Naive thymus-derived CD4-positive, alpha-beta T cell (primary cell): ENCODE results near the gene PTBP3. TPM values are rescaled to one million over a fixed set of nuclear protein-coding genes. Genes with fewer than 3 reads are reported as not detected.

Experiments used
- ATAC-seq: fragments of 150-1000 bp; cut with Tn5 transposase; 2 replicates; pipeline ENCODE4 v1.10.0; 2021; ENCODE audit warnings: mild to moderate bottlenecking, moderate library complexity
- CTCF ChIA-PET: fragments of 350-600 bp; sonication (Branson Sonifier 250); formaldehyde crosslinking; loops from one replicate; lab custom pipeline; 2021; ENCODE audit warnings: antibody characterized with exemption; lab: Charles Lee
- POLR2A ChIA-PET: fragments of 350-600 bp; sonication (Branson Sonifier 250); formaldehyde crosslinking; loops from one replicate; lab custom pipeline; 2021; ENCODE audit warnings: antibody characterized with exemption, inconsistent platforms; lab: Charles Lee
- DNase-seq, 9 donors: peaks; one replicate each; pipeline versions ENCODE4 v3.0.0 to v3.0.0-alpha.2; 2020 to 2022; ENCODE audit warnings: mixed read lengths in 1 of 9
- H3K27ac ChIP-seq: one replicate; pipeline ENCODE4 v1.7.0; 2013; ENCODE audit warnings: mild to moderate bottlenecking, low read depth, low read length, moderate library complexity
- H3K27me3 ChIP-seq, 2 donors: one replicate each; pipeline ENCODE4 v1.7.0; 2013; ENCODE audit warnings: low read length in 2 of 2, mild to moderate bottlenecking in 2 of 2, moderate library complexity in 2 of 2; ENCODE audit not compliant: control insufficient read depth in 2 of 2, insufficient read depth in 2 of 2
- H3K36me3 ChIP-seq, 3 experiments: 1 replicate in 2 of 3; 2 replicates in 1 of 3; pipeline ENCODE4 v1.7.0; 2013; ENCODE audit warnings: low read length in 3 of 3, mild to moderate bottlenecking in 3 of 3, moderate library complexity in 1 of 3; ENCODE audit not compliant: insufficient read depth in 3 of 3, control insufficient read depth in 2 of 3
- H3K4me1 ChIP-seq, 2 donors: one replicate each; pipeline ENCODE4 v1.7.0; 2013; ENCODE audit warnings: low read length in 2 of 2, mild to moderate bottlenecking in 2 of 2, moderate library complexity in 1 of 2; ENCODE audit not compliant: control insufficient read depth in 2 of 2, insufficient read depth in 2 of 2
- H3K4me3 ChIP-seq: 2 replicates; pipeline ENCODE4 v1.7.0; 2013; ENCODE audit warnings: mild to moderate bottlenecking, low read length
- H3K9me3 ChIP-seq, 3 experiments: 1 replicate in 2 of 3; 2 replicates in 1 of 3; pipeline ENCODE4 v1.7.0; 2013; ENCODE audit warnings: low read length in 3 of 3; ENCODE audit not compliant: control insufficient read depth in 2 of 3
- H3K27ac Mint-ChIP-seq, 9 donors: one replicate each; pipeline ENCODE4 v1.8.0; 2020 to 2022; ENCODE audit warnings: mixed read lengths in 9 of 9, mild to moderate bottlenecking in 8 of 9, moderate library complexity in 5 of 9, inconsistent platforms in 2 of 9
- H3K27me3 Mint-ChIP-seq, 5 donors: one replicate each; pipeline ENCODE4 v1.8.0; 2021 to 2022; ENCODE audit warnings: mixed read lengths in 5 of 5, mild to moderate bottlenecking in 1 of 5
- H3K36me3 Mint-ChIP-seq, 5 donors: one replicate each; pipeline ENCODE4 v1.8.0; 2020 to 2022; ENCODE audit warnings: mixed read lengths in 5 of 5, mild to moderate bottlenecking in 3 of 5, inconsistent platforms in 1 of 5
- H3K4me1 Mint-ChIP-seq, 7 donors: one replicate each; pipeline ENCODE4 v1.8.0; 2020 to 2022; ENCODE audit warnings: mixed read lengths in 7 of 7, mild to moderate bottlenecking in 3 of 7, inconsistent platforms in 1 of 7
- H3K4me3 Mint-ChIP-seq, 10 donors: one replicate each; pipeline ENCODE4 v1.8.0; 2020 to 2022; ENCODE audit warnings: mild to moderate bottlenecking in 10 of 10, mixed read lengths in 10 of 10, moderate library complexity in 6 of 10, inconsistent platforms in 2 of 10
- H3K9me3 Mint-ChIP-seq, 11 donors: one replicate each; pipeline ENCODE4 v1.8.0; 2020 to 2022; ENCODE audit warnings: mixed read lengths in 11 of 11, mild to moderate bottlenecking in 4 of 11, inconsistent platforms in 1 of 11, moderate library complexity in 1 of 11
- intact Hi-C, 2 donors: fragments of 100-400 bp; cut with micrococcal nuclease; formaldehyde crosslinking; loops; one replicate each; pipeline ENCODE4 v1.15.1; 2023
- polyA plus RNA-seq, 2 donors: library from polyadenylated mRNA; unstranded; fragments of 300-500 nt; fragmentation: Illumina TruSeq; gene quantifications; one replicate each; pipeline ENCODE4 v1.2.3, GENCODE V29; 2021
- total RNA-seq, 6 experiments: library from RNA in 5 of 6; stranded (reverse) in 5 of 6; gene quantifications; 1 replicate in 5 of 6; 2 replicates in 1 of 6; pipeline ENCODE4 v1.2.3 and lab custom pipeline; 2021 to 2026

The PTBP3 gene
- total and polyA plus RNA-seq, 7 experiments from 2014 or later: 28.8 to 148 (median 117) TPM

DNA sequence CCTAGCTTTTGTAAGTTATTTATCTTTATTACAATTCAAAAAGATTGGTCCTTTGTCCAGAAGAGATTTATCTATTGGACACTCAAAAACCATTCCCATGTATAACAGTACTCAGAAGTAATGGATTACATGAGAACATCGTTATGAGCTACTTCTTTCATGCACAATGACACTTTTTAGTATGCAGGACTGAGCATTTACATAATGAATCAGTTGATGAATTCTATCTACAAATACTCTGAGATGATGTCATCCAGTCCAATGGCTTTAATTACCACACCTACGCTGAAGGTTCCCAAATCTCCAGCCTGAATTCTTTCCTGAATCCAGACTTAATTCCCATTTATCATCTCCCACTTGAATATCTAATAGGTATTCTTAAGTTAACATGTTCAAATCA, 75.3 kb downstream of the PTBP3 start:
- no peaks in the 10 kb centered on the region for H3K9me3 ChIP-seq
- ChIA-PET POLR2A (no interaction called here), CTCF (interaction anchor here (1.0 kb wide), 1 partner anchor 30 kb away, joined by 4 read pairs; no protein-coding TSS in a partner anchor)
- peaks cover 14 to 38% (median 28%) of the 10 kb centered on the region in 7 donors for H3K4me1 Mint-ChIP-seq
- no peaks in the 10 kb centered on the region for H3K27me3 ChIP-seq
- no peaks in the 10 kb centered on the region for H3K4me1 ChIP-seq
- DNase-seq (no peak), ATAC-seq (no peak)
- peaks cover 11 to 66% (median 37%) of the 10 kb centered on the region in 5 donors for H3K36me3 Mint-ChIP-seq
- peaks cover 0 to 2% (median 0%) of the 10 kb centered on the region in 3 experiments for H3K36me3 ChIP-seq
- no peak overlapping the region for H3K4me3 Mint-ChIP-seq
- no peak overlapping the region for H3K27ac ChIP-seq
- no peak overlapping the region for H3K27ac Mint-ChIP-seq
- H3K27me3 Mint-ChIP-seq: no peaks in the 10 kb centered on the region
- H3K9me3 Mint-ChIP-seq: peaks cover 0 to 2% (median 0%) of the 10 kb centered on the region in 11 donors
- H3K4me3 ChIP-seq: no peak overlapping the region
- intact Hi-C loops: no loop called here

DNA sequence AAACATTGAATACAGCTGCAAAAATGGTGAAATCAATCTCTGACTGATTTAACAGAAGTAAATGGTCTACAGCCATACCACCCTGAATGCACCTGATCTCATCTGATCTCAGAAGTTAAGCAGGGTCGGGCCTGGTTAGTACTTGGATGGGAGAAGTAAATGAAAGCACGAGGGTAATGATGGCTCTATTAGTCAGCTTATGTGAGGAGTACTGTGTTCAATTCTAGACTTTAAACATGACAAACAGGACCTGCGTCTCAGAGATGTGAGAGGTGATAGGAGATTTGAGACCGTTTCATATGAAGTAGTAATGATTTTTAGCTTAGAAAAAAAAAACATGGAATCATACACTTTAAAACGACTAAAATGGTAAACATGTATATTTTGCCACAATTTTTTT, 81.2 kb downstream of the PTBP3 start:
- Mint-ChIP-seq H3K27ac (peak overlapping the region in 2 of 9 donors; percentile 42 to 64), H3K9me3 (peaks cover 0 to 2% (median 0%) of the 10 kb centered on the region in 11 donors), H3K4me3 (no peak overlapping the region), H3K4me1 (peaks cover 11 to 25% (median 22%) of the 10 kb centered on the region in 7 donors), H3K27me3 (no peaks in the 10 kb centered on the region), H3K36me3 (peaks cover 13 to 65% (median 25%) of the 10 kb centered on the region in 5 donors)
- ATAC-seq: no peak
- intact Hi-C loops: no loop called here
- Histone ChIP-seq H3K4me3 (no peak overlapping the region), H3K27ac (no peak overlapping the region), H3K4me1 (no peaks in the 10 kb centered on the region), H3K9me3 (no peaks in the 10 kb centered on the region), H3K36me3 (peaks cover 0 to 25% (median 0%) of the 10 kb centered on the region in 3 experiments), H3K27me3 (no peaks in the 10 kb centered on the region)
- ChIA-PET POLR2A (interaction anchor here (0.6 to 0.7 kb wide), 2 partner anchors 134 to 389 kb away, joined by 5 to 6 read pairs; no protein-coding TSS in a partner anchor), CTCF (no interaction called here)
- no peak for DNase-seq

DNA sequence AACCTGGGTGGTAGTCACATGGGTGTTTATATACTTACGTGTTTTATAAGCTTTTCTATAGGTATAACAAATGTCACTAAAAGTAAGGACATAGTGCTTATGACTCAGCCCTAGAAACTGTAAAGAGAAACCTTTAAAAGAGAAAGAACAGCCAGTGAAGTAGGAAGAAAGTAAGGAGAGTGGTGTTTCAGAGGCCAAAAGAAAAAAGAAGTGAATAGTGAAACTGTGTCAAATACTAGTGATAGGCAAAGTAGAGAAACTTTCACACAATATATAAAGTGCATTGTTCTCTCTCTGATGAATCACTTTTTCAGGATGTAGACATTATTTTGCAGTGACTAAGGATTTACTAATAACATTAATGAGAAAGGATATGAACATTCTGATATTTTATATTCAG, 84.1 kb downstream of the PTBP3 start:
- Mint-ChIP-seq H3K27ac (peak overlapping the region in 2 of 9 donors; percentile 1 to 42), H3K4me1 (peaks cover 13 to 20% (median 15%) of the 10 kb centered on the region in 7 donors), H3K4me3 (no peak overlapping the region), H3K27me3 (no peaks in the 10 kb centered on the region), H3K9me3 (peaks cover 0 to under 1% (median 0%) of the 10 kb centered on the region in 11 donors), H3K36me3 (peaks cover 17 to 61% (median 37%) of the 10 kb centered on the region in 5 donors)
- intact Hi-C loops: loop anchor here in 1 of 2 donors (2.0 kb wide), 1 partner anchor 14 kb away; no protein-coding TSS in a partner anchor
- Histone ChIP-seq H3K27ac (no peak overlapping the region), H3K9me3 (no peaks in the 10 kb centered on the region), H3K36me3 (peaks cover 0 to 39% (median 0%) of the 10 kb centered on the region in 3 experiments), H3K27me3 (no peaks in the 10 kb centered on the region), H3K4me3 (no peak overlapping the region), H3K4me1 (no peaks in the 10 kb centered on the region)
- POLR2A ChIA-PET: no interaction called here
- DNase-seq (no peak), ATAC-seq (no peak)
- CTCF ChIA-PET: no interaction called here

DNA sequence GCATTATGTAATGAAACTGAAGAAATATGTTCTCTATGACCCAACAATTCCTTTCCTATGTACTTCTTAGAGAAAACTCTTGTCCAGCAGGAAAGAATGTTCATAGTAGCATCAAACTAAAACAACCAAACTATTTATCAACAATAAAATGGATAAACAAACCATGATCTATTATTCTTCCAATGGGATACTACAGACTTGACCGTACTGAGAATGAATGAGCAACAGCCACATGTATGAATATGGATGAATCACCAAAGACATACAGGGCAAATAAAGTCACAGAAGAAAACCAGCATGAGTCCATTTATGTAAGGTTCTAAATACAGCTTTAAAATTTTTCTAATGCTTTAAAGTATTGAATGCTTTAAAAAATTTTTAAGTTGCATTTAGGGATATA, 84.7 kb downstream of the PTBP3 start:
- Histone ChIP-seq H3K27ac (no peak overlapping the region), H3K27me3 (no peaks in the 10 kb centered on the region), H3K36me3 (peaks cover 0 to 41% (median 0%) of the 10 kb centered on the region in 3 experiments), H3K4me1 (no peaks in the 10 kb centered on the region), H3K9me3 (no peaks in the 10 kb centered on the region), H3K4me3 (no peak overlapping the region)
- H3K27ac Mint-ChIP-seq: peak overlapping the region in 2 of 9 donors; percentile 1 to 42
- intact Hi-C loops: loop anchor here in 1 of 2 donors (2.0 kb wide), 1 partner anchor 14 kb away; no protein-coding TSS in a partner anchor
- peaks cover 17 to 61% (median 37%) of the 10 kb centered on the region in 5 donors for H3K36me3 Mint-ChIP-seq
- CTCF ChIA-PET: no interaction called here
- H3K4me1 Mint-ChIP-seq: peaks cover 10 to 18% (median 13%) of the 10 kb centered on the region in 7 donors
- DNase-seq (no peak), ATAC-seq (no peak)
- no peaks in the 10 kb centered on the region for H3K27me3 Mint-ChIP-seq
- H3K9me3 Mint-ChIP-seq: no peaks in the 10 kb centered on the region
- POLR2A ChIA-PET: no interaction called here
- no peak overlapping the region for H3K4me3 Mint-ChIP-seq

DNA sequence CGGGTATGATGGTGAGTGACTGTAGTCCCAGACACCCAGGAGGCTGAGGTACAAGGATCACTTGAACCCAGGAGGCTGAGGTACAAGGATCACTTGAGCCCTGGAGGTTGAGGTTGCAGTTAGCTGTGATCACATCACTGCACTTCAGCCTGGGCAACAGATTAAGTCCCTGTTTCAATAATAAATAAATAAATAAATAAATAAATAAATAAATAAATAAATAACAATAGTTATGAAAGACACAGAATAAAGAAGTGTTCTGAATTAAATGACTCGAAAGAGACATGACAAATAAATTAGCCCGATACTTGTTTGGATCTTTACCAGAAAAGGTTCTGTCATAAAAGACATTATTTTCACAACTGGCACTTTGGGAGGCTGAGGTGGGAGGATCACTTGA, 86.3 kb downstream of the PTBP3 start:
- ATAC-seq (no peak), DNase-seq (no peak)
- intact Hi-C loops: no loop called here
- H3K27me3 Mint-ChIP-seq: no peaks in the 10 kb centered on the region
- no peaks in the 10 kb centered on the region for H3K9me3 Mint-ChIP-seq
- H3K4me3 Mint-ChIP-seq: no peak overlapping the region
- H3K36me3 ChIP-seq: peaks cover 0 to 35% (median 0%) of the 10 kb centered on the region in 3 experiments
- H3K27ac ChIP-seq: no peak overlapping the region
- no peaks in the 10 kb centered on the region for H3K9me3 ChIP-seq
- H3K4me1 Mint-ChIP-seq: peaks cover 6 to 24% (median 8%) of the 10 kb centered on the region in 7 donors
- H3K27ac Mint-ChIP-seq: peak overlapping the region in 1 of 9 donors; percentile 9
- H3K4me3 ChIP-seq: no peak overlapping the region
- H3K4me1 ChIP-seq: no peaks in the 10 kb centered on the region
- peaks cover 9 to 57% (median 40%) of the 10 kb centered on the region in 5 donors for H3K36me3 Mint-ChIP-seq
- CTCF ChIA-PET: no interaction called here
- POLR2A ChIA-PET: no interaction called here
- H3K27me3 ChIP-seq: no peaks in the 10 kb centered on the region

DNA sequence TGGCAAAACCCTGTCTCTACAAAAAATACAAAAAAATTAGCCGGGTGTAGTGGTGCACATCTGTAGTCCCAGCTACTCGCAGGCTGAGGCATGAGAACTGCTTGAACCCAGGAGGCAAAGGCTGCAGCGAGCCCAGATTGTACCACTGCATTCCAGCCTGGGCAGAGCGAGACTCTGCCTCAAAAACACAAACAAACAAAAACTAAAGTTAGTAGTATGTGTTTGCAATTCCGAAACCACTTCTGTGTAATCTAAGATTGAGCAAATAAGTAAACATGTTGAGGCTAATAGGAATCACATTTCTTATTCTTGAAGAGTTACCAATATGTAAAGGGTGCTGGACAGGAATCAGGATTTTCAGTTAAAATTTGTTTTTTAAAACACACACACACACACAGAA, 88.3 kb downstream of the PTBP3 start:
- peaks cover 4 to 18% (median 7%) of the 10 kb centered on the region in 7 donors for H3K4me1 Mint-ChIP-seq
- Histone ChIP-seq H3K4me3 (no peak overlapping the region), H3K27me3 (no peaks in the 10 kb centered on the region), H3K9me3 (no peaks in the 10 kb centered on the region), H3K36me3 (peaks cover 0 to 27% (median 0%) of the 10 kb centered on the region in 3 experiments), H3K4me1 (no peaks in the 10 kb centered on the region), H3K27ac (no peak overlapping the region)
- POLR2A ChIA-PET: no interaction called here
- no peak overlapping the region for H3K4me3 Mint-ChIP-seq
- H3K36me3 Mint-ChIP-seq: peaks cover 8 to 59% (median 31%) of the 10 kb centered on the region in 5 donors
- DNase-seq: no peak
- H3K27me3 Mint-ChIP-seq: no peaks in the 10 kb centered on the region
- CTCF ChIA-PET: no interaction called here
- H3K27ac Mint-ChIP-seq: peak overlapping the region in 1 of 9 donors; percentile 41
- no peaks in the 10 kb centered on the region for H3K9me3 Mint-ChIP-seq
- ATAC-seq: no peak
- intact Hi-C loops: no loop called here
